Measurements from ENCODE around the gene PDGFRB. TPM values are rescaled to one million over a fixed set of nuclear protein-coding genes. Genes with fewer than 3 reads are reported as not detected.

The PDGFRB gene
- total and polyA plus RNA-seq, 9 of the 15 experiments (the other 6 are each of a cell fraction or from before 2014, with no cell fraction given), result 0.01 to 1.5 (median 0.09) TPM; not detected in 3

DNA sequence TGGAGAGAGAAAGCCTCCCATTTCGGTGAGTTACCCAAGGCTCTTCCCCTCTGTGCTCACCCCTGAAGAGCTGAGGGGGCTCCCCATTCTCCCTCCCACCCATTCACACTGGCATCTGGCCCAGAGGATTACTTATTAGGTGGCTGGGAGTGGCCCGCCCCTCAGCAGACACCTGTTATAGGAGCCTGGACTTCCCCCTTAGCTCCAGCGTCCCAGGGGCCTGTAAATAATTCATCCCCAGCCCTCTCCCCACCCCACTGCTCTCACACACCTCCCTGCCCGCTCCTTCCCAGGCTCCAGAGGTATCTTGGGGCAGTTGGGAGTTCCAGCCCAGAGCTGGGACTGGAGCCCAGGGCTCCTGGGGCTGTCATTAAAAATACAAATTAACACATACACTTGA lies 22.6 kb upstream of the PDGFRB start:
- H3K79me2 ChIP-seq (ENCODE audit: control insufficient read depth, insufficient read depth, low read length), result no peaks in the 10 kb centered on the region
- no peak overlapping the region for H3K9ac ChIP-seq (ENCODE audit: insufficient read depth in 1 of 2, low read depth in 2 of 2, low read length in 2 of 2)
- intact Hi-C loops (cut with micrococcal nuclease) (no loop called here), in situ Hi-C loops (cut with MboI) (no loop called here)
- POLR2A ChIA-PET, result no interaction called here
- no peak for FAIRE-seq
- H3K27ac ChIP-seq (ENCODE audit: extremely low read depth, low read depth, low read length), result no peak overlapping the region
- H3K4me1 ChIP-seq (replicated peaks in 1 of 2; ENCODE audit: control insufficient read depth in 2 of 2, insufficient read depth in 2 of 2, low read length in 2 of 2), result peaks cover under 1 to 2% of the 10 kb centered on the region in 2 experiments; a peak in 3 of 5 replicates
- H3K27me3 ChIP-seq (ENCODE audit: control insufficient read depth in 2 of 2, insufficient read depth in 2 of 2, low read length in 2 of 2), result peaks cover 11 to 49% of the 10 kb centered on the region in 2 experiments
- no peak overlapping the region for H3K4me2 ChIP-seq (ENCODE audit: insufficient read depth, low read length)
- no peak for ATAC-seq
- no peak for TF ChIP-seq ZNF224 (CRISPR knock-in tag; IDR thresholded peaks at IDR 0.05)
- TF ChIP-seq, protein P1, sequence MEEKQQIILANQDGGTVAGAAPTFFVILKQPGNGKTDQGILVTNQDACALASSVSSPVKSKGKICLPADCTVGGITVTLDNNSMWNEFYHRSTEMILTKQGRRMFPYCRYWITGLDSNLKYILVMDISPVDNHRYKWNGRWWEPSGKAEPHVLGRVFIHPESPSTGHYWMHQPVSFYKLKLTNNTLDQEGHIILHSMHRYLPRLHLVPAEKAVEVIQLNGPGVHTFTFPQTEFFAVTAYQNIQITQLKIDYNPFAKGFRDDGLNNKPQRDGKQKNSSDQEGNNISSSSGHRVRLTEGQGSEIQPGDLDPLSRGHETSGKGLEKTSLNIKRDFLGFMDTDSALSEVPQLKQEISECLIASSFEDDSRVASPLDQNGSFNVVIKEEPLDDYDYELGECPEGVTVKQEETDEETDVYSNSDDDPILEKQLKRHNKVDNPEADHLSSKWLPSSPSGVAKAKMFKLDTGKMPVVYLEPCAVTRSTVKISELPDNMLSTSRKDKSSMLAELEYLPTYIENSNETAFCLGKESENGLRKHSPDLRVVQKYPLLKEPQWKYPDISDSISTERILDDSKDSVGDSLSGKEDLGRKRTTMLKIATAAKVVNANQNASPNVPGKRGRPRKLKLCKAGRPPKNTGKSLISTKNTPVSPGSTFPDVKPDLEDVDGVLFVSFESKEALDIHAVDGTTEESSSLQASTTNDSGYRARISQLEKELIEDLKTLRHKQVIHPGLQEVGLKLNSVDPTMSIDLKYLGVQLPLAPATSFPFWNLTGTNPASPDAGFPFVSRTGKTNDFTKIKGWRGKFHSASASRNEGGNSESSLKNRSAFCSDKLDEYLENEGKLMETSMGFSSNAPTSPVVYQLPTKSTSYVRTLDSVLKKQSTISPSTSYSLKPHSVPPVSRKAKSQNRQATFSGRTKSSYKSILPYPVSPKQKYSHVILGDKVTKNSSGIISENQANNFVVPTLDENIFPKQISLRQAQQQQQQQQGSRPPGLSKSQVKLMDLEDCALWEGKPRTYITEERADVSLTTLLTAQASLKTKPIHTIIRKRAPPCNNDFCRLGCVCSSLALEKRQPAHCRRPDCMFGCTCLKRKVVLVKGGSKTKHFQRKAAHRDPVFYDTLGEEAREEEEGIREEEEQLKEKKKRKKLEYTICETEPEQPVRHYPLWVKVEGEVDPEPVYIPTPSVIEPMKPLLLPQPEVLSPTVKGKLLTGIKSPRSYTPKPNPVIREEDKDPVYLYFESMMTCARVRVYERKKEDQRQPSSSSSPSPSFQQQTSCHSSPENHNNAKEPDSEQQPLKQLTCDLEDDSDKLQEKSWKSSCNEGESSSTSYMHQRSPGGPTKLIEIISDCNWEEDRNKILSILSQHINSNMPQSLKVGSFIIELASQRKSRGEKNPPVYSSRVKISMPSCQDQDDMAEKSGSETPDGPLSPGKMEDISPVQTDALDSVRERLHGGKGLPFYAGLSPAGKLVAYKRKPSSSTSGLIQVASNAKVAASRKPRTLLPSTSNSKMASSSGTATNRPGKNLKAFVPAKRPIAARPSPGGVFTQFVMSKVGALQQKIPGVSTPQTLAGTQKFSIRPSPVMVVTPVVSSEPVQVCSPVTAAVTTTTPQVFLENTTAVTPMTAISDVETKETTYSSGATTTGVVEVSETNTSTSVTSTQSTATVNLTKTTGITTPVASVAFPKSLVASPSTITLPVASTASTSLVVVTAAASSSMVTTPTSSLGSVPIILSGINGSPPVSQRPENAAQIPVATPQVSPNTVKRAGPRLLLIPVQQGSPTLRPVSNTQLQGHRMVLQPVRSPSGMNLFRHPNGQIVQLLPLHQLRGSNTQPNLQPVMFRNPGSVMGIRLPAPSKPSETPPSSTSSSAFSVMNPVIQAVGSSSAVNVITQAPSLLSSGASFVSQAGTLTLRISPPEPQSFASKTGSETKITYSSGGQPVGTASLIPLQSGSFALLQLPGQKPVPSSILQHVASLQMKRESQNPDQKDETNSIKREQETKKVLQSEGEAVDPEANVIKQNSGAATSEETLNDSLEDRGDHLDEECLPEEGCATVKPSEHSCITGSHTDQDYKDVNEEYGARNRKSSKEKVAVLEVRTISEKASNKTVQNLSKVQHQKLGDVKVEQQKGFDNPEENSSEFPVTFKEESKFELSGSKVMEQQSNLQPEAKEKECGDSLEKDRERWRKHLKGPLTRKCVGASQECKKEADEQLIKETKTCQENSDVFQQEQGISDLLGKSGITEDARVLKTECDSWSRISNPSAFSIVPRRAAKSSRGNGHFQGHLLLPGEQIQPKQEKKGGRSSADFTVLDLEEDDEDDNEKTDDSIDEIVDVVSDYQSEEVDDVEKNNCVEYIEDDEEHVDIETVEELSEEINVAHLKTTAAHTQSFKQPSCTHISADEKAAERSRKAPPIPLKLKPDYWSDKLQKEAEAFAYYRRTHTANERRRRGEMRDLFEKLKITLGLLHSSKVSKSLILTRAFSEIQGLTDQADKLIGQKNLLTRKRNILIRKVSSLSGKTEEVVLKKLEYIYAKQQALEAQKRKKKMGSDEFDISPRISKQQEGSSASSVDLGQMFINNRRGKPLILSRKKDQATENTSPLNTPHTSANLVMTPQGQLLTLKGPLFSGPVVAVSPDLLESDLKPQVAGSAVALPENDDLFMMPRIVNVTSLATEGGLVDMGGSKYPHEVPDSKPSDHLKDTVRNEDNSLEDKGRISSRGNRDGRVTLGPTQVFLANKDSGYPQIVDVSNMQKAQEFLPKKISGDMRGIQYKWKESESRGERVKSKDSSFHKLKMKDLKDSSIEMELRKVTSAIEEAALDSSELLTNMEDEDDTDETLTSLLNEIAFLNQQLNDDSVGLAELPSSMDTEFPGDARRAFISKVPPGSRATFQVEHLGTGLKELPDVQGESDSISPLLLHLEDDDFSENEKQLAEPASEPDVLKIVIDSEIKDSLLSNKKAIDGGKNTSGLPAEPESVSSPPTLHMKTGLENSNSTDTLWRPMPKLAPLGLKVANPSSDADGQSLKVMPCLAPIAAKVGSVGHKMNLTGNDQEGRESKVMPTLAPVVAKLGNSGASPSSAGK (IDR thresholded peaks at IDR 0.05), result no peak
- TF ChIP-seq RHOXF2B (CRISPR knock-in tag; conservative IDR thresholded peaks at IDR 0.05), result no peak
- TF ChIP-seq ZNF431 (CRISPR knock-in tag; IDR thresholded peaks at IDR 0.05), result no peak
- TF ChIP-seq NFRKB (IDR thresholded peaks at IDR 0.05; ENCODE audit: low read depth), result no peak
- TF ChIP-seq MAFG (tag; conservative IDR thresholded peaks at IDR 0.05), result no peak
- TF ChIP-seq, protein P2, sequence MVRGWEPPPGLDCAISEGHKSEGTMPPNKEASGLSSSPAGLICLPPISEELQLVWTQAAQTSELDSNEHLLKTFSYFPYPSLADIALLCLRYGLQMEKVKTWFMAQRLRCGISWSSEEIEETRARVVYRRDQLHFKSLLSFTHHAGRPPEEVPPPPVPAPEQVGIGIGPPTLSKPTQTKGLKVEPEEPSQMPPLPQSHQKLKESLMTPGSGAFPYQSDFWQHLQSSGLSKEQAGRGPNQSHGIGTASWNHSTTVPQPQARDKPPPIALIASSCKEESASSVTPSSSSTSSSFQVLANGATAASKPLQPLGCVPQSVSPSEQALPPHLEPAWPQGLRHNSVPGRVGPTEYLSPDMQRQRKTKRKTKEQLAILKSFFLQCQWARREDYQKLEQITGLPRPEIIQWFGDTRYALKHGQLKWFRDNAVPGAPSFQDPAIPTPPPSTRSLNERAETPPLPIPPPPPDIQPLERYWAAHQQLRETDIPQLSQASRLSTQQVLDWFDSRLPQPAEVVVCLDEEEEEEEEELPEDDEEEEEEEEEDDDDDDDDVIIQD (CRISPR knock-in tag; IDR thresholded peaks at IDR 0.05), result no peak
- H2AFZ ChIP-seq (ENCODE audit: low read depth, low read length), result no peak overlapping the region
- no peak overlapping the region for H3K4me3 ChIP-seq
- no TSS peak for BruUV-seq (replicated peaks)
- H4K20me1 ChIP-seq (replicated peaks; ENCODE audit: control insufficient read depth, insufficient read depth, low read length), result peaks cover 3% of the 10 kb centered on the region; the same call in 1 of the 2 replicates
- no peaks in the 10 kb centered on the region for H3K36me3 ChIP-seq (ENCODE audit: control insufficient read depth, insufficient read depth, low read length)
- no peaks in the 10 kb centered on the region for H3K9me3 ChIP-seq (replicated peaks; ENCODE audit: control insufficient read depth, insufficient read depth, low read depth, low read length)
- no peaks in the 10 kb centered on the region for H3K9me1 ChIP-seq (ENCODE audit: control insufficient read depth, insufficient read depth, low read length)
- WGBS (ENCODE audit: insufficient coverage, low coverage, missing lambda C conversion rate), result 3% methylated on average over 4 of the region's 4 CpGs
- no peak for DNase-seq (ENCODE audit: extremely low read depth in 1 of 4, low spot score in 3 of 4)
- CTCF ChIA-PET (ENCODE audit: low intra/inter-chr PET ratio), result interaction anchor here (0.7 kb wide), 2 partner anchors 39 to 212 kb away, joined by 3 to 5 read pairs; no protein-coding TSS in a partner anchor
